Endodermal cell (in vitro differentiated cells): ENCODE data around the gene KLHL20. TPM values are rescaled to one million over a fixed set of nuclear protein-coding genes. Genes with fewer than 3 reads are reported as not detected.

Experiments used
- DNase-seq: peaks from one replicate; pipeline ENCODE4 v3.0.0-alpha.2; 2017
- H3K27ac ChIP-seq: 2 replicates; pipeline ENCODE4 v1.5.1; 2013; ENCODE audit warnings: mild to moderate bottlenecking, low read depth, low read length, moderate library complexity
- H3K27me3 ChIP-seq: 2 replicates; pipeline ENCODE4 v1.6.1; 2013; ENCODE audit warnings: mild to moderate bottlenecking, low read length, moderate library complexity; ENCODE audit not compliant: insufficient read depth, control insufficient read depth, poor library complexity, severe bottlenecking
- H3K36me3 ChIP-seq: 2 replicates; pipeline ENCODE4 v1.7.0; 2013; ENCODE audit warnings: mild to moderate bottlenecking, low read length, moderate library complexity; ENCODE audit not compliant: control insufficient read depth, insufficient read depth
- H3K4me1 ChIP-seq: one replicate; pipeline ENCODE4 v1.7.0; 2013; ENCODE audit warnings: low read length; ENCODE audit not compliant: control insufficient read depth, insufficient read depth
- H3K4me3 ChIP-seq: 2 replicates; pipeline ENCODE4 v1.5.1; 2013; ENCODE audit warnings: mild to moderate bottlenecking, low read length, moderate library complexity
- H3K9ac ChIP-seq: 2 replicates; pipeline ENCODE4 v1.6.1; 2013; ENCODE audit warnings: mild to moderate bottlenecking, low read length, moderate library complexity; ENCODE audit not compliant: poor library complexity, severe bottlenecking; ENCODE audit errors: extremely low read depth
- H3K9me3 ChIP-seq: 2 replicates; pipeline ENCODE4 v1.6.1; 2013; ENCODE audit warnings: mild to moderate bottlenecking, low read length, moderate library complexity; ENCODE audit not compliant: control insufficient read depth
- H3K27ac Mint-ChIP-seq: 2 replicates; pipeline ENCODE4 v1.8.0; 2020; ENCODE audit warnings: mixed read lengths
- H3K27me3 Mint-ChIP-seq: 2 replicates; pipeline ENCODE4 v1.8.0; 2021; ENCODE audit warnings: mild to moderate bottlenecking, mixed read lengths; ENCODE audit not compliant: insufficient read depth
- H3K36me3 Mint-ChIP-seq: 2 replicates; pipeline ENCODE4 v1.8.0; 2020; ENCODE audit warnings: low read depth, mixed read lengths
- H3K4me1 Mint-ChIP-seq: 2 replicates; pipeline ENCODE4 v1.8.0; 2020; ENCODE audit warnings: mixed read lengths
- H3K4me3 Mint-ChIP-seq: 2 replicates; pipeline ENCODE4 v1.8.0; 2020; ENCODE audit warnings: mild to moderate bottlenecking, moderate library complexity, mixed read lengths
- H3K9me3 Mint-ChIP-seq: 2 replicates; pipeline ENCODE4 v1.8.0; 2020; ENCODE audit warnings: mild to moderate bottlenecking, mixed read lengths
- WGBS, 2 experiments: methylation state at CpG; one replicate each; pipeline versions ENCODE4 v1.1.5 to v1.1.7; 2013; ENCODE audit warnings: missing lambda C conversion rate in 2 of 2, mixed read lengths in 1 of 2; ENCODE audit not compliant: insufficient coverage in 1 of 2, insufficient read length in 1 of 2; 5-methylcytosine and 5-hydroxymethylcytosine counted together
- total RNA-seq, 2 donors: library from RNA; stranded (reverse); fragmentation: NEBNext Ultra II Directional in 1 of 2; extraction: Animal tissue kit (Norgen Biotek cat#: 25700) in 1 of 2; gene quantifications; 2 replicates in 1 of 2; 3 replicates in 1 of 2; pipeline ENCODE4 v1.2.1, GENCODE V29; 2021
- TF ChIP-seq, protein P1 (sequence below): fragments of 200-600 bp; sonication (generic); conservative IDR thresholded peaks from 2 replicates; pipeline ENCODE4 v1.5.0; 2021; ENCODE audit warnings: antibody characterized with exemption, mild to moderate bottlenecking

KLHL20 gene
- total RNA-seq, 2 donors from 2014 or later = 15.6 to 17.3 TPM

DNA sequence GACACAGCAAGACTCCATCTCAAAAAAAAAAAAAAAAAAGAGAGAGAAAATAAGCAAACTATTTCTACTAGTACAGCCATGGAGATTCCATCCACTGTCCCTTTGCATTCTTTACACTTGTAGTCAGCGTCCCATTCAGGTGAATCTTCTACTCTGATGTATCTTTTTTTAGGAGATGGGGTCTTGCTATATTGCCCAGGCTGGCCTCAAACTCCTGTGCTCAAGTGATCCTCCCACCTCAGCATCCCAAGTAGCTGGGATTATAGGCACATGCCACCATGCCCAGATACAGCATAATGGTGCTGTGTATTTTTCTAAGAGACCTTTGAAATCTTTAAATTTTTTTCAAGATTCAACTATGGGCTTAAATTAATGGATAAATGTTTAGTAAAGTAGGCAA is 118.0 kb downstream of the KLHL20 start:
- Histone ChIP-seq H3K9me3 (no peaks in the 10 kb centered on the region), H3K4me3 (no peak overlapping the region), H3K4me1 (no peaks in the 10 kb centered on the region), H3K9ac (no peak overlapping the region), H3K36me3 (peaks cover 73% of the 10 kb centered on the region), H3K27me3 (no peaks in the 10 kb centered on the region), H3K27ac (no peak overlapping the region)
- DNase-seq = no peak
- TF ChIP-seq, protein P1, sequence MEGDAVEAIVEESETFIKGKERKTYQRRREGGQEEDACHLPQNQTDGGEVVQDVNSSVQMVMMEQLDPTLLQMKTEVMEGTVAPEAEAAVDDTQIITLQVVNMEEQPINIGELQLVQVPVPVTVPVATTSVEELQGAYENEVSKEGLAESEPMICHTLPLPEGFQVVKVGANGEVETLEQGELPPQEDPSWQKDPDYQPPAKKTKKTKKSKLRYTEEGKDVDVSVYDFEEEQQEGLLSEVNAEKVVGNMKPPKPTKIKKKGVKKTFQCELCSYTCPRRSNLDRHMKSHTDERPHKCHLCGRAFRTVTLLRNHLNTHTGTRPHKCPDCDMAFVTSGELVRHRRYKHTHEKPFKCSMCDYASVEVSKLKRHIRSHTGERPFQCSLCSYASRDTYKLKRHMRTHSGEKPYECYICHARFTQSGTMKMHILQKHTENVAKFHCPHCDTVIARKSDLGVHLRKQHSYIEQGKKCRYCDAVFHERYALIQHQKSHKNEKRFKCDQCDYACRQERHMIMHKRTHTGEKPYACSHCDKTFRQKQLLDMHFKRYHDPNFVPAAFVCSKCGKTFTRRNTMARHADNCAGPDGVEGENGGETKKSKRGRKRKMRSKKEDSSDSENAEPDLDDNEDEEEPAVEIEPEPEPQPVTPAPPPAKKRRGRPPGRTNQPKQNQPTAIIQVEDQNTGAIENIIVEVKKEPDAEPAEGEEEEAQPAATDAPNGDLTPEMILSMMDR = no peak
- H3K27ac Mint-ChIP-seq = no peak overlapping the region
- no peaks in the 10 kb centered on the region for H3K9me3 Mint-ChIP-seq
- no peak overlapping the region for H3K4me3 Mint-ChIP-seq
- H3K4me1 Mint-ChIP-seq = no peaks in the 10 kb centered on the region
- 88% methylated on average over 1 of the region's 1 CpG; no CpG with 5 or more reads in 1 of the 2 experiments for WGBS, 2 experiments
- H3K27me3 Mint-ChIP-seq = no peaks in the 10 kb centered on the region
- H3K36me3 Mint-ChIP-seq = peaks cover 53% of the 10 kb centered on the region

Other genes starting within 250 kb of the KLHL20 start
- gene PRDX6, start 237.6 kb upstream of the KLHL20 start, total RNA-seq = 100 to 1,000 TPM; 483 to 623 TPM
- gene SLC9C2, start 111.9 kb upstream of the KLHL20 start, total RNA-seq = not detected
- gene TEX50, start 79.6 kb upstream of the KLHL20 start, total RNA-seq = not detected
- gene ANKRD45, start 45.1 kb upstream of the KLHL20 start, total RNA-seq = 1 to 10 TPM; 1.5 to 1.9 TPM
- 10 to 100 TPM; 37.9 to 43.0 TPM for gene DARS2, start 109.7 kb downstream of the KLHL20 start, total RNA-seq
- gene CENPL, start 109.9 kb downstream of the KLHL20 start, total RNA-seq = 10 to 100 TPM; 15.8 to 18.9 TPM
- gene GAS5, start 153.0 kb downstream of the KLHL20 start, total RNA-seq = 100 to 1,000 TPM; 456 to 587 TPM
- gene ZBTB37, start 153.4 kb downstream of the KLHL20 start, total RNA-seq = 10 to 100 TPM; 17.4 to 24.2 TPM
- not detected for gene SERPINC1, start 202.3 kb downstream of the KLHL20 start, total RNA-seq